Amniotic stem cell (primary cell): ENCODE measurements around the gene RBM28.
A peak's percentile ranks its signal among the peaks of the same experiment; 100 is the strongest.
"Not testable (repeated sequence)": the region's sequence is repeated elsewhere in the genome, so short reads cannot be mapped to it uniquely, and the experiment has no call there.

Source experiments
- DNase-seq: peaks from one replicate; lab custom pipeline; 2025; lab: John Stamatoyannopoulos, UW

Gene RBM28

GRCh38 chr7:128281605-128282380 lies 61.9 kb downstream of the RBM28 start:
- DNase-seq = no peak

DNA sequence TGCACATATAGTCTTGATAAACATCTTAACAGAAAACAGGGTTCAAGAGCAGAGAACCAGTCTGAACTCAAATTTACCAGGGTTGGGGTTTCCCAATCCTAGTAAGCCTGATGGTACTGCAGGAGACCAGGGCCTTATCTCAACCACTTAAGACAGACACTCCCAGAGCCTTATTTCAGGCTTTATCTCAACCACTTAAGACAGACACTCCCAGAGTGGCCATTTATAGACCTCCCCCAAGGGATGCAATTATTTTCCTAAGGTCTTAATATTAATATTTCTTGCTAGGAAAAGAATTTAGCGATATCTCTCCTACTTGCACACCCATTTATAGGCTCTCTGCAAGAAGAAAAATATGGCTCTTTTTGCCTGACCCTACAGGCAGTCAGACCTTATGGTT lies 63.3 kb downstream of the RBM28 start:
- not testable (repeated sequence) for DNase-seq

DNA sequence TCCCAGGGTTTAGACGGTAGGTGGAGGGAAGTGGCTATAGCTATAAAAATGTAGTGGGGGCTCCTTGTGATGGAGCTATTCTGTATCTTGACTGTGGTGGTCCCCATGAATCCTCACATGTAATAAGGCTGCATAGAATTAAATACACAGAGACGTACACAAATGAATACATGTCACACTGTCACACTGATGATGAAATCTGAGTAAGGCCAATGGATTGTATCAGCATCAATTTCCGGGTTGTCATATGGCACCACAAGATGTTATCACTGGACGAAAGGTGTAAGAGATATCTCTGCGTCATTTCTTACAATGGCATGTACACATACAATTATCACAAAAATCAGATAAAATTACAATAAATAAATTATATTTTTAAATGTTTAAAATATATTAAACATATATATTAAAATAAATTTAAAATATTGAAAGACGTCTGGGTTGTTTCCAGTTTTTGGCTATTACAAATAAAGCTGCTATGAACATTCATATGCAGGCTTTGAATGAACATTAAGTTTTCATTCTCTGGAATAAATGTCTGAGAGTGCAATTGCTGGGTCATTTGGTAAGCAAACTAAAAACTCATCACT lies 64.5 kb downstream of the RBM28 start:
- DNase-seq = no peak

- DNase-seq = no peak
Observed at GRCh38 chr7:128278366-128278765, 65.3 kb downstream of the RBM28 start.

DNA sequence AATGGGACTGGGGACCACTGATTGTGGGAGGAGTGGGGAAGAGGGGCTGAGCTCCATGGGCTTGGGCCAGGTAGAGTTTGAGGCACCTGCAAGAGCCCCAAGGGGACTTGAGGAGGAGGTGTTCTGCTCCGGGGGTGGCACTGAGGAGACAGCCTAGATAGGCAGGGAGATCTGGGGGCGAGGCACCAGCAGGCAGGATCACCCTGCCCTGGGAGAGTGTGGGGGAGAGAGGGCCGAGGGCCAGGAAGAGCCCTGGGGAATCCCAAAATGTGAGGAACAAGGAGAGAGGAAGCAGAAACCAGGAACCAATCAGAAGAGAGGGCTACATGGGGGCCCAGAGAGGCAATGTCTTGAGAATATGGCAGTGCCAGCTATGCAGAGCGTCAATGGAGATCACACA lies 68.0 kb downstream of the RBM28 start:
- DNase-seq = no peak

- DNase-seq = no peak
Observed at GRCh38 chr7:128274884-128275603, 68.7 kb downstream of the RBM28 start.

GRCh38 chr7:128274246-128274883 lies 69.3 kb downstream of the RBM28 start:
- DNase-seq = no peak

DNA sequence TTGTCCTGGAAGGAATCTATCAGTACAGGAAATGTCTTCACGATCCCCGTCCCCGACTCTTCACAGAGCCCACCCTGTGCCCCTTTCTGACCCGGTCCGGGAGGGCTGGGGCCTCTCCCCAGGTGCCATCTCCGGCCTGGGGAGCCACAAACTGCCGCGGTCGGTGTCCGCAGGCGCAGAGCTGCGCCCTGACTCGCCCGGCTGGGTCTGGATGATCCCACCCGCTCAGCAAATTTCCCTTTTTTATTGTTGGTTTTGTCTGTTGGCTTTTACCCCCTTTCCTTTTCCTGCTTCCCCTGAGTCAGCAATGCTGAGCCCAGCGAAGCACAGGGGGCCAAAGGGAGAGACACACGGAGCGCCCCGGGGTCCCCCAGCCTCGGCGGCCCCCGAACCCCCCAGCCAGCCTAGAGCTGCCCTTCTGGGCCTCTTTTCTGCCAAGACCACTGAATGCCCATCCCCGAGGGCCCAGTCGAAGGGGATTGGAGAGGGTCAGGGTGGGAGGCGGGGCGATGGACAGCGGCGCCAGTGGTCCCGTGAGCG lies 71.7 kb downstream of the RBM28 start:
- DNase-seq = no peak

DNA sequence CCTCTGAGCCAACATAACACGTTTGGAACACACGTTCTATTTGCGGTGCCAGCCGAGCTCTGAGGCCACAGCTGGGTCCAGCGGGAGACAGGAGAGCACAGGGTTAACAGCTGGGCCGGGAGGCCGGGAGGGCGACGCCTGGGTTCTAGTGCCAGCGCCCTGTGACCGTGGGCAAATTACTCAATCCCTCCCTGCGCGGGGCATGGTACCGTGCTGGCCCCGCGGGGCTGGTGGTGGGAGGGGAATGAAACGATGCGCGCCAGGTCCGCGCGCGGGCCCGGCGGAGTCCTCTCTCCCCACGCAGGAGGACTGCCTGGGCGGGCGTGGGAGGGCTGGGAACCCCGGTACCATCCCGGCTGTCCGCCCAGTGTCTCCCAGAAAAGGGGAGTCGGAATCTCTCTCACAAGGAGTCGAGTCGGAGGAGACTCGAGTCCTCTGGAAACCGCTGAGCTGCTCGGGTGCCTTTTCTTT lies 72.2 kb downstream of the RBM28 start:
- no peak for DNase-seq

DNA sequence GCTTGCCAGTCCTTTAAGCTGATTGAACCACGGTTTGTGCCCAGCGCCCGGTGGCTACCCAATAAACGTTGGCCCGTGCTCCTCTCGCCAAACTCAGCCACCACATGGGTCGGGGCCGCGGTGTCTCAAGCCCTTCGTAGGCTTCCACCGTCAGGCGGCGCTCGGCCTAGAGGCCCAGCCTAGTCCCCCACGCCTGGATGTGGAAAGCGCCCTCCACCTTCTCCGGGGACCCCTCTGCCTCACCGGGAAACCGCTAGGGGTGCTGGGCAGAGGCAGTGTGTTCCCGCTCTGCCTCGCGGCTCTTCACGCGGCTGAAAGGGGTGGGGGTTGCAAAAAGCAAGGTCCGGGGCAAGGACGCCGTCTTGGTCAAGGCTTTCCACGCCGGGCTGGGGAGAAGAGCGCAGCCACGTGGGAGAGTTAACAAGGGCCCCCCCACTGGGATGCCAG lies 72.9 kb downstream of the RBM28 start:
- no peak for DNase-seq

GRCh38 chr7:128268233-128268632 lies 75.5 kb downstream of the RBM28 start:
- no peak for DNase-seq

- no peak for DNase-seq
Observed at GRCh38 chr7:128267595-128267924, 76.1 kb downstream of the RBM28 start.

- peak; percentile 13 for DNase-seq
Observed at GRCh38 chr7:128266883-128267594, 76.7 kb downstream of the RBM28 start.

GRCh38 chr7:128266529-128266882 lies 77.2 kb downstream of the RBM28 start:
- no peak for DNase-seq

DNA sequence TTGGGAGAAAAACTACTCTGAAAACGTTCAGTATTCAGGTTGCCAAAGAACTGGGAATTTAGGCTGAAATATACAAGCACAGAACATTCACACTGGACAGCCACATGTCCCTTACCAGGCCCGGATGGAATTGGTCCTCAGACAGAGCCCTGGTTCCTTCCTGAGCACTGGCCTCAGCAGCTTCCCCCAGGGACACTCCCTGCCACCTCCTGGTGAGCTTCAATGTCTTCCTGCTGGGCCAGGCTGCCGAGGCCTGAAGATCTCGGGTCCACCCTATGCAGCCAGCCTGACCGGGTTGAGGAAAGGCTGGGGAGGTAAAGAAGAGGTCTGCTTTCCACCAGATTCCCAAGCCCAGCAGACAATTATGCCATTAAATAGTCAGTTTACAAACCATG lies 77.8 kb downstream of the RBM28 start:
- DNase-seq = no peak

- DNase-seq = no peak
Observed at GRCh38 chr7:128265156-128265905, 78.4 kb downstream of the RBM28 start.

GRCh38 chr7:128264477-128264876 lies 79.2 kb downstream of the RBM28 start:
- DNase-seq = no peak

GRCh38 chr7:128263420-128263819 lies 80.3 kb downstream of the RBM28 start:
- no peak for DNase-seq

DNA sequence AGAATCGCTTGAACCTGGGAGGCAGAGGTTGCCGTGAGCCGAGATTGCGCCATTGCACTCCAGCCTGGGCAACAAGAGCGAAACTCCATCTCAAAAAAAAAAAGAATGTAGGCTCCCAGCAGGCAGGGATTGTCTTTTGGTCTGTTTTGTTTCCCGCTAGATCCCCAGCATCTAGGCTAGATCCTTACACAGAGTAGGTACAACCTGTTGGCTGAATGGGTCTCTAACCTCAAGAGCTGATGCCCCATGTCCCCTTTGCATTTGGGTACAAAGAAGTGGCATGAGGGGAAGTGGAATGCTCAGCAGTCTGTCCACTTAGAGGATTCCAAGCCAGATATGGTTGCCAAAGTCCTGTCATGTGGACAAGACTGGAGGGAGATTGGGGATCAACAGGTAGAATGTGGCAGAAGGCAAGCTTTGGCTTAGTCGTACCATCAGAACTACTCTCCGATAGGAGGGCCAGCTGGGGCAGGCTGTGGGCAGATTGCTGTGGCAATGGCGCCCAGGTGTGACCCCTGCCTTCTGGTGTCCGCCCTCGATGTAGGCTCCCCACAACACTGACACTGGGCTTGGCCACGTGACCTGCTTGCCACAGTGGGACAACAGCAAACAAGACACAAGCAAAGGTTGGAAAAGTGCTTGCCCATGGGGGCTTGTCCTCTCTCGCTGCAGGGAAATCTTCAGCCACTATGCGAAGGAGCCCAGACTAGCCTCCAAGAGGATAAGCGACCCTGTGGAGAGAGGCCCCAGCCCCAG lies 81.3 kb downstream of the RBM28 start:
- DNase-seq = no peak

- no peak for DNase-seq
Observed at GRCh38 chr7:128260069-128260795, 83.5 kb downstream of the RBM28 start.
